ENCODE measurements around the gene CFAP206.

CFAP206 gene

GRCh38 chr6:87407901-87408720 lies at the start of gene CFAP206:
Gene CFAP206 (plus strand): TSS chr6:87407972. CDS start chr6:87409840, 1,868 bp downstream.
- Histone ChIP-seq H3K4me3 (ENCODE audit: low read depth, low read length) (peak within 1 kb of the TSS; percentile 97), H3K9me3 (ENCODE audit: control insufficient read depth, insufficient read depth, low read depth, low read length) (no peaks in the 10 kb centered on the region), H3K36me3 (ENCODE audit: control insufficient read depth, insufficient read depth, low read length) (no peaks in the 10 kb centered on the region), H3K27me3 (ENCODE audit: control insufficient read depth, insufficient read depth, low read length) (no peaks in the 10 kb centered on the region), H3K9ac (ENCODE audit: low read length) (peak within 1 kb of the TSS; percentile 76), H3K4me1 (ENCODE audit: control insufficient read depth, insufficient read depth, low read length) (0 out of 2 replicates have a peak, but pooled peaks cover 2% of the 10 kb centered on the region), H3K27ac (ENCODE audit: low read depth, low read length) (no peak within 1 kb of the TSS)

- Histone ChIP-seq H3K27ac (ENCODE audit: low read depth, low read length) (no peak overlapping the region), H3K4me3 (ENCODE audit: low read depth, low read length) (no peak overlapping the region), H3K27me3 (ENCODE audit: control insufficient read depth, insufficient read depth, low read length) (no peaks in the 10 kb centered on the region), H3K4me1 (ENCODE audit: control insufficient read depth, insufficient read depth, low read length) (no peaks in the 10 kb centered on the region), H3K9ac (ENCODE audit: low read length) (no peak overlapping the region), H3K9me3 (ENCODE audit: control insufficient read depth, insufficient read depth, low read depth, low read length) (peaks cover 35% of the 10 kb centered on the region), H3K36me3 (ENCODE audit: control insufficient read depth, insufficient read depth, low read length) (no peaks in the 10 kb centered on the region; the same call in 1 of the 2 replicates)
Observed at GRCh38 chr6:87364602-87365252, 43.0 kb upstream of the CFAP206 start.

DNA sequence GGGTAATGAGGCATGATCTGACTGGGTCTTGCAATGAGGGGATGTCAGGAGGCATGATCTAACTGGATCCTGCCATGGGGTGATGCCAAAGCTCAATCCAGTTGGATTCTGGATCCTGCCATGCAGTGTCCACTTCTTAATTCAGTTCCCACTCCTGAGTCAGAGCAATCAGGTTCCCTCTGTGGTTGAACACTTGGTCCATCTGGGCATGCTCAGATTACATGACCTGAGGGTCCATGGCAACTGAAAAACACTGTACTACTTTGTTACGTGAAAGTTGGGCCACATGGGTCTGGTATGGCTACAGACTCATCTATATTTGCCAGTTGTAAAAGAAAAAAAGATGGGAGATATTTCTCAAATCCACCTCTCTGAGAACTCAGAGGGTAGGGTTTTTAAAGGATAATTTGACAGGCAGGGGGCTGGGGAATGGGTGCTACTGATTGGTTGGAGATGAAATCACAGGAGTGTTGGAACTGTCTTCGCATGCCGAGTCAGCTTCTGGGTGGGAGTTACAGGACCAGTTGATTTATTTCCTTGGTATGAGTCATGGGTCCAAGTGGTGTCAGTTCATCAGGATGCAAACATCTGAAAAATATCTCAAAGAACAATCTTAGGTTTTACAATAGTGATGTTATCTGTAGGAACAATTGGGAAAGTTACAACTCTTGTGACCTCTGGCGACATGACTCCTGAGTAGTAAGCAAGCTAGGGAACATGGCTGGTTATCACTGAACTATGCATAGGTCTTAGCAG lies 41.5 kb upstream of the CFAP206 start:
- Histone ChIP-seq H3K4me1 (ENCODE audit: control insufficient read depth, insufficient read depth, low read length) (no peaks in the 10 kb centered on the region), H3K9me3 (ENCODE audit: control insufficient read depth, insufficient read depth, low read depth, low read length) (peaks cover 41% of the 10 kb centered on the region), H3K27me3 (ENCODE audit: control insufficient read depth, insufficient read depth, low read length) (no peaks in the 10 kb centered on the region), H3K4me3 (ENCODE audit: low read depth, low read length) (no peak overlapping the region), H3K27ac (ENCODE audit: low read depth, low read length) (no peak overlapping the region), H3K9ac (ENCODE audit: low read length) (no peak overlapping the region), H3K36me3 (ENCODE audit: control insufficient read depth, insufficient read depth, low read length) (no peaks in the 10 kb centered on the region; the same call in 1 of the 2 replicates)

DNA sequence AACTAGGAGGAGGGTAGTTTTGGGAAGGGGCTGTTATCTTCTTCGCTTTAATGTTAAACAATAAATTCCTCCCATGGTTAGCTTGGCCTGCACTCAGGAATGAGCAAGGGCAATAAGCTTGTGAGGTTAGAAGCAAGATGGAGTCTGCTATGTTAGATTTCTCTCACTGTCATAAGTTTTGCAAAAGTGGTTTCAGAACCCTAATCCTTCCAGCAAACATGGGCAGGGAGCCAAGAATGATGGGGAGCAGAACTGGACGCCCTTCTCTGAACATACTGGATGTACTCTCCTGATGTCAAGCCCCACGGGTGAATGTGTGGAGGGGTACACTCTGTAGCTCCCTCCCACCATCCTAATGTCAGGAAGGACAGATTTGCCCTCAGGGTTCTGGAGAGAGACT lies 40.9 kb upstream of the CFAP206 start:
- H3K9me3 ChIP-seq (ENCODE audit: control insufficient read depth, insufficient read depth, low read depth, low read length): peaks cover 41% of the 10 kb centered on the region
- no peaks in the 10 kb centered on the region for H3K4me1 ChIP-seq (ENCODE audit: control insufficient read depth, insufficient read depth, low read length)
- H3K9ac ChIP-seq (ENCODE audit: low read length): no peak overlapping the region
- H3K27me3 ChIP-seq (ENCODE audit: control insufficient read depth, insufficient read depth, low read length): no peaks in the 10 kb centered on the region
- H3K27ac ChIP-seq (ENCODE audit: low read depth, low read length): no peak overlapping the region
- no peaks in the 10 kb centered on the region; the same call in 1 of the 2 replicates for H3K36me3 ChIP-seq (ENCODE audit: control insufficient read depth, insufficient read depth, low read length)
- H3K4me3 ChIP-seq (ENCODE audit: low read depth, low read length): no peak overlapping the region

DNA sequence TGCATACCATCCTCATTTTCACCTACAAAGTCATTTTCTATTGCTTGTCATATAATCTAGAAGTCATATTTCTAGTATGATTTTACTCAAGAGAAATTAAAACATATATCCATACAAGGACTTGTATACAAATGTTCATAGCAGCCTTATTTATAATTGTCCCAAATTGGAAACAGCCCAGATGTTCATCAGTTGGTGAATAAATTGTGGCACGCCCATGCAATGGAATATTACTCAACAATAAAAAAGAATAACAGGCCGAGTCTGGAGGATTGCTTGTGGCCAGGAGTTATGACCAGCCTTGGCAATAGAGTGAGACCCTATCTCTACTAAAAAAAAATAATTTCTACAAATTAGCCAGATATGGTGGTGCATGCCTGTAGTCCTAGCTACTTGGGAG lies 34.4 kb upstream of the CFAP206 start:
- Histone ChIP-seq H3K27ac (ENCODE audit: low read depth, low read length) (no peak overlapping the region), H3K27me3 (ENCODE audit: control insufficient read depth, insufficient read depth, low read length) (no peaks in the 10 kb centered on the region), H3K4me3 (ENCODE audit: low read depth, low read length) (no peak overlapping the region), H3K9me3 (ENCODE audit: control insufficient read depth, insufficient read depth, low read depth, low read length) (peaks cover 20% of the 10 kb centered on the region), H3K4me1 (ENCODE audit: control insufficient read depth, insufficient read depth, low read length) (no peaks in the 10 kb centered on the region), H3K9ac (ENCODE audit: low read length) (no peak overlapping the region), H3K36me3 (ENCODE audit: control insufficient read depth, insufficient read depth, low read length) (no peaks in the 10 kb centered on the region)

GRCh38 chr6:87375315-87375714 lies 32.5 kb upstream of the CFAP206 start:
- Histone ChIP-seq H3K27ac (ENCODE audit: low read depth, low read length) (no peak overlapping the region), H3K27me3 (ENCODE audit: control insufficient read depth, insufficient read depth, low read length) (no peaks in the 10 kb centered on the region), H3K36me3 (ENCODE audit: control insufficient read depth, insufficient read depth, low read length) (no peaks in the 10 kb centered on the region), H3K9ac (ENCODE audit: low read length) (no peak overlapping the region), H3K9me3 (ENCODE audit: control insufficient read depth, insufficient read depth, low read depth, low read length) (peaks cover 5% of the 10 kb centered on the region; the same call in 1 of the 2 replicates), H3K4me3 (ENCODE audit: low read depth, low read length) (no peak overlapping the region), H3K4me1 (ENCODE audit: control insufficient read depth, insufficient read depth, low read length) (no peaks in the 10 kb centered on the region)

GRCh38 chr6:87376643-87377042 lies 31.1 kb upstream of the CFAP206 start:
- H3K9ac ChIP-seq (ENCODE audit: low read length): no peak overlapping the region
- no peaks in the 10 kb centered on the region for H3K27me3 ChIP-seq (ENCODE audit: control insufficient read depth, insufficient read depth, low read length)
- H3K27ac ChIP-seq (ENCODE audit: low read depth, low read length): no peak overlapping the region
- no peaks in the 10 kb centered on the region for H3K4me1 ChIP-seq (ENCODE audit: control insufficient read depth, insufficient read depth, low read length)
- H3K9me3 ChIP-seq (ENCODE audit: control insufficient read depth, insufficient read depth, low read depth, low read length): peaks cover 5% of the 10 kb centered on the region; the same call in 1 of the 2 replicates
- H3K36me3 ChIP-seq (ENCODE audit: control insufficient read depth, insufficient read depth, low read length): no peaks in the 10 kb centered on the region
- no peak overlapping the region for H3K4me3 ChIP-seq (ENCODE audit: low read depth, low read length)

DNA sequence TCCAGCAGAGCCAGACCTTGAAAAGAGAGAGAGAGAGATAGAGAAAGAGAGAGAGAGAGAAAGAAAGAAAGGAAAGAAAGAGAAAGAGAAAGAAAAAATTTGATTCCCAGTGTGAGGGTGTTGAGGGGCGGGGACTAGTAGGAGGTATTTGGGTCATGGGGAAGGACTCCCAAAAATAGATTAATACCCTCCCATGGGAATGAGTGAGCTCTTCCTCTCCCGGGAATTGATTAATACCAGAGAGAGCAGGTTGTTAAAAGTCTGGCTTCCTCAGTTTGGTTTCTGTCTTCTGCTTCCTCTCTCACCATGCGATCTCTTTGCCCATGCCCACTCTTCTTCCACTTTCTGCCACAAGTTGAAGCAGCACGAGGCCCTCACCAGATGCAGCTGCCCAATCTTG lies 28.8 kb upstream of the CFAP206 start:
- H3K36me3 ChIP-seq (ENCODE audit: control insufficient read depth, insufficient read depth, low read length): no peaks in the 10 kb centered on the region
- no peaks in the 10 kb centered on the region for H3K4me1 ChIP-seq (ENCODE audit: control insufficient read depth, insufficient read depth, low read length)
- no peak overlapping the region for H3K9ac ChIP-seq (ENCODE audit: low read length)
- no peak overlapping the region for H3K27ac ChIP-seq (ENCODE audit: low read depth, low read length)
- no peaks in the 10 kb centered on the region for H3K9me3 ChIP-seq (ENCODE audit: control insufficient read depth, insufficient read depth, low read depth, low read length)
- no peak overlapping the region for H3K4me3 ChIP-seq (ENCODE audit: low read depth, low read length)
- H3K27me3 ChIP-seq (ENCODE audit: control insufficient read depth, insufficient read depth, low read length): no peaks in the 10 kb centered on the region

DNA sequence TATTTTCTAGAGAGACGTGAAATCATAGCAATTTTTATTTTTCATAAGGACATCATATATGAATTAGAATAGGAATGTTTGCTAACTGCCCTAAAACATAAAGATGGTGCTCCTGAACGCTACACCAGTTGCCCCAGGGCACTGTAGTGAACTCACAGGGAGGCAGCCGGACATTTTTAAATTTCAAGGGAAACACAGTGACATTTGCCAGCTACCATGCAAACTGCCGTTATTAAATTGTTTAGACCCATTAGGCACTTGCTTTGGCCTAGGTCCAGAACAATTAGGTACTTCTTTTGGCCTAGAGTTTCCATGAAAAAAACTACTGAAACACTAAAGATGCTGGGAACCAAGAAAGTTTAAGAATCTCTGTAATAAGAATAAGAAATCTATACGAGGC lies 24.9 kb upstream of the CFAP206 start:
- Histone ChIP-seq H3K9ac (ENCODE audit: low read length) (no peak overlapping the region), H3K9me3 (ENCODE audit: control insufficient read depth, insufficient read depth, low read depth, low read length) (no peaks in the 10 kb centered on the region), H3K27ac (ENCODE audit: low read depth, low read length) (no peak overlapping the region), H3K4me1 (ENCODE audit: control insufficient read depth, insufficient read depth, low read length) (no peaks in the 10 kb centered on the region), H3K27me3 (ENCODE audit: control insufficient read depth, insufficient read depth, low read length) (no peaks in the 10 kb centered on the region), H3K36me3 (ENCODE audit: control insufficient read depth, insufficient read depth, low read length) (no peaks in the 10 kb centered on the region), H3K4me3 (ENCODE audit: low read depth, low read length) (no peak overlapping the region)

- H3K4me1 ChIP-seq (ENCODE audit: control insufficient read depth, insufficient read depth, low read length): no peaks in the 10 kb centered on the region
- no peaks in the 10 kb centered on the region for H3K36me3 ChIP-seq (ENCODE audit: control insufficient read depth, insufficient read depth, low read length)
- H3K4me3 ChIP-seq (ENCODE audit: low read depth, low read length): no peak overlapping the region
- H3K27me3 ChIP-seq (ENCODE audit: control insufficient read depth, insufficient read depth, low read length): no peaks in the 10 kb centered on the region
- no peak overlapping the region for H3K27ac ChIP-seq (ENCODE audit: low read depth, low read length)
- H3K9me3 ChIP-seq (ENCODE audit: control insufficient read depth, insufficient read depth, low read depth, low read length): no peaks in the 10 kb centered on the region
- H3K9ac ChIP-seq (ENCODE audit: low read length): no peak overlapping the region
Observed at GRCh38 chr6:87384038-87384437, 23.7 kb upstream of the CFAP206 start.

- no peak overlapping the region for H3K27ac ChIP-seq (ENCODE audit: low read depth, low read length)
- H3K36me3 ChIP-seq (ENCODE audit: control insufficient read depth, insufficient read depth, low read length): no peaks in the 10 kb centered on the region
- no peaks in the 10 kb centered on the region for H3K4me1 ChIP-seq (ENCODE audit: control insufficient read depth, insufficient read depth, low read length)
- H3K9me3 ChIP-seq (ENCODE audit: control insufficient read depth, insufficient read depth, low read depth, low read length): no peaks in the 10 kb centered on the region
- no peak overlapping the region for H3K9ac ChIP-seq (ENCODE audit: low read length)
- no peaks in the 10 kb centered on the region for H3K27me3 ChIP-seq (ENCODE audit: control insufficient read depth, insufficient read depth, low read length)
- no peak overlapping the region for H3K4me3 ChIP-seq (ENCODE audit: low read depth, low read length)
Observed at GRCh38 chr6:87384449-87384848, 23.3 kb upstream of the CFAP206 start.
